CD14-positive monocyte (primary cell): ENCODE measurements around the gene SIDT1. TPM values are rescaled to one million over a fixed set of nuclear protein-coding genes. Genes with fewer than 3 reads are reported as not detected.
A peak's percentile ranks its signal among the peaks of the same experiment; 100 is the strongest.

Experiments used
- DNase-seq, 3 donors: peaks; one replicate each; pipeline ENCODE4 v3.0.0-alpha.2; 2011 to 2022
- H2AFZ ChIP-seq: 2 replicates; pipeline ENCODE4 v1.6.0; 2012; ENCODE audit warnings: mild to moderate bottlenecking, low read depth, low read length, inconsistent platforms; ENCODE audit not compliant: insufficient read depth, poor library complexity, severe bottlenecking
- H3K27ac ChIP-seq, 2 donors: 1 replicate in 1 of 2; 2 replicates in 1 of 2; pipeline ENCODE4 v1.5.1; 2012 to 2013; ENCODE audit warnings: low read length in 2 of 2, control low read depth in 1 of 2, inconsistent platforms in 1 of 2, low read depth in 1 of 2, mild to moderate bottlenecking in 1 of 2
- H3K27me3 ChIP-seq, 2 donors: one replicate each; pipeline versions ENCODE4 v1.6.0 to v1.6.1; 2011 to 2013; ENCODE audit warnings: low read length in 2 of 2; ENCODE audit not compliant: control insufficient read depth in 2 of 2, insufficient read depth in 2 of 2
- H3K36me3 ChIP-seq, 2 donors: replicated peaks in 1 of 2; 1 replicate in 1 of 2; 2 replicates in 1 of 2; pipeline versions ENCODE4 v1.5.1 to v1.6.1; 2012 to 2013; ENCODE audit warnings: low read length in 2 of 2, control low read depth in 1 of 2, inconsistent platforms in 1 of 2, mild to moderate bottlenecking in 1 of 2; ENCODE audit not compliant: insufficient read depth in 2 of 2, control insufficient read depth in 1 of 2
- H3K4me1 ChIP-seq, 2 donors: 1 replicate in 1 of 2; 2 replicates in 1 of 2; pipeline versions ENCODE4 v1.5.1 to v1.6.1; 2012 to 2013; ENCODE audit warnings: low read length in 2 of 2, control low read depth in 1 of 2, inconsistent platforms in 1 of 2, mild to moderate bottlenecking in 1 of 2, moderate library complexity in 1 of 2; ENCODE audit not compliant: insufficient read depth in 2 of 2, control insufficient read depth in 1 of 2
- H3K4me2 ChIP-seq: replicated peaks from 2 replicates; pipeline ENCODE3; 2012; ENCODE audit warnings: low read length, moderate library complexity, mild to moderate bottlenecking; ENCODE audit not compliant: poor library complexity, severe bottlenecking; ENCODE audit errors: extremely low read depth
- H3K4me3 ChIP-seq, 3 experiments: fragments of 200-600 bp in 1 of 3; sonication (generic) in 1 of 3; replicated peaks in 1 of 3; 1 replicate in 2 of 3; 2 replicates in 1 of 3; pipeline ENCODE4 v1.5.1; 2011 to 2013; ENCODE audit warnings: low read length in 3 of 3, mild to moderate bottlenecking in 3 of 3, control low read depth in 2 of 3, low read depth in 2 of 3, inconsistent platforms in 1 of 3, moderate library complexity in 1 of 3
- H3K79me2 ChIP-seq: 2 replicates; pipeline ENCODE4 v1.6.0; 2012; ENCODE audit warnings: mild to moderate bottlenecking, control low read depth, inconsistent platforms, low read length, moderate library complexity; ENCODE audit not compliant: insufficient read depth
- H3K9ac ChIP-seq: 2 replicates; pipeline ENCODE4 v1.6.0; 2017; ENCODE audit warnings: low read length, mild to moderate bottlenecking; ENCODE audit not compliant: insufficient read depth, poor library complexity, severe bottlenecking
- H3K9me3 ChIP-seq, 2 donors: replicated peaks in 1 of 2; 1 replicate in 1 of 2; 2 replicates in 1 of 2; pipeline versions ENCODE4 v1.5.1 to v1.6.1; 2012 to 2013; ENCODE audit warnings: low read length in 2 of 2, control low read depth in 1 of 2; ENCODE audit not compliant: control insufficient read depth in 1 of 2, insufficient read depth in 1 of 2
- H4K20me1 ChIP-seq: 2 replicates; pipeline ENCODE4 v1.6.0; 2012; ENCODE audit warnings: mild to moderate bottlenecking, low read length, control low read depth, moderate library complexity; ENCODE audit not compliant: insufficient read depth
- H3K27ac Mint-ChIP-seq, 7 donors: one replicate each; pipeline ENCODE4 v1.8.0; 2020; ENCODE audit warnings: mild to moderate bottlenecking in 7 of 7, mixed read lengths in 7 of 7, moderate library complexity in 6 of 7, inconsistent platforms in 2 of 7
- H3K27me3 Mint-ChIP-seq, 3 donors: one replicate each; pipeline ENCODE4 v1.8.0; 2021 to 2022; ENCODE audit warnings: low read depth in 3 of 3, mild to moderate bottlenecking in 3 of 3, mixed read lengths in 3 of 3, moderate library complexity in 3 of 3, inconsistent platforms in 1 of 3
- H3K36me3 Mint-ChIP-seq, 2 donors: one replicate each; pipeline ENCODE4 v1.8.0; 2020; ENCODE audit warnings: mixed read lengths in 2 of 2, inconsistent platforms in 1 of 2, mild to moderate bottlenecking in 1 of 2
- H3K4me1 Mint-ChIP-seq: one replicate; pipeline ENCODE4 v1.8.0; 2020; ENCODE audit warnings: mild to moderate bottlenecking, mixed read lengths
- H3K4me3 Mint-ChIP-seq, 2 donors: one replicate each; pipeline ENCODE4 v1.8.0; 2020; ENCODE audit warnings: mild to moderate bottlenecking in 2 of 2, mixed read lengths in 2 of 2, moderate library complexity in 1 of 2
- H3K9me3 Mint-ChIP-seq, 7 donors: one replicate each; pipeline ENCODE4 v1.8.0; 2020 to 2022; ENCODE audit warnings: mixed read lengths in 7 of 7, mild to moderate bottlenecking in 6 of 7, moderate library complexity in 6 of 7, inconsistent platforms in 2 of 7
- CTCF ChIP-seq: fragments of 200-600 bp; IDR thresholded peaks from one replicate; pipeline ENCODE4 v1.8.0; 2022; ENCODE audit warnings: antibody characterized with exemption, mild to moderate bottlenecking
- WGBS: methylation state at CpG from one replicate; pipeline ENCODE4 v1.1.5; 2013; ENCODE audit warnings: missing lambda C conversion rate; ENCODE audit not compliant: insufficient coverage; 5-methylcytosine and 5-hydroxymethylcytosine counted together
- intact Hi-C, 2 donors: fragments of 100-400 bp; cut with micrococcal nuclease; formaldehyde crosslinking; loops; one replicate each; pipeline versions ENCODE4 v1.15.0 to v1.15.1; 2023
- polyA plus RNA-seq, 3 donors: library from polyadenylated mRNA; depleted of rRNA in 1 of 3; unstranded in 2 of 3; stranded (reverse) in 1 of 3; fragments of 300-500 nt in 2 of 3; fragments of >200 nt in 1 of 3; fragmentation: Illumina TruSeq in 2 of 3; gene quantifications; 1 replicate in 2 of 3; 2 replicates in 1 of 3; pipeline ENCODE4 v1.2.3, GENCODE V29; 2012 to 2021

SIDT1 gene
- polyA plus RNA-seq, 3 donors = 3.2 to 7.1 (median 4.0) TPM

- H3K27ac Mint-ChIP-seq = peak overlapping the region in 1 of 7 donors; percentile 36
- no peak overlapping the region for H3K9ac ChIP-seq
- no peaks in the 10 kb centered on the region for H3K27me3 Mint-ChIP-seq
- DNase-seq = no peak
- H3K4me3 Mint-ChIP-seq = no peak overlapping the region
- H3K79me2 ChIP-seq = no peaks in the 10 kb centered on the region
- no peak overlapping the region for H3K27ac ChIP-seq
- intact Hi-C loops = no loop called here
- no peaks in the 10 kb centered on the region for H3K36me3 ChIP-seq
- no CpG with 5 or more reads among the region's 1 CpG for WGBS
- H2AFZ ChIP-seq = no peak overlapping the region
- TF ChIP-seq CTCF = no peak
- H3K27me3 ChIP-seq = no peaks in the 10 kb centered on the region
- no peaks in the 10 kb centered on the region for H4K20me1 ChIP-seq
- no peaks in the 10 kb centered on the region for H3K9me3 ChIP-seq
- H3K4me1 Mint-ChIP-seq = no peaks in the 10 kb centered on the region
- no peak overlapping the region for H3K4me3 ChIP-seq
- H3K36me3 Mint-ChIP-seq = no peaks in the 10 kb centered on the region
- H3K4me1 ChIP-seq = no peaks in the 10 kb centered on the region
- H3K9me3 Mint-ChIP-seq = no peaks in the 10 kb centered on the region
- H3K4me2 ChIP-seq = no peak overlapping the region
These were observed 57.6 kb downstream of the SIDT1 start for GRCh38 chr3:113589971-113590370.

GRCh38 chr3:113590983-113591382 is 58.6 kb downstream of the SIDT1 start:
- Mint-ChIP-seq H3K36me3 (no peaks in the 10 kb centered on the region), H3K27ac (no peak overlapping the region), H3K4me3 (no peak overlapping the region), H3K27me3 (peaks cover 0 to 2% (median 0%) of the 10 kb centered on the region in 3 donors), H3K9me3 (no peaks in the 10 kb centered on the region), H3K4me1 (no peaks in the 10 kb centered on the region)
- WGBS = no CpG with 5 or more reads among the region's 1 CpG
- Histone ChIP-seq H3K27me3 (no peaks in the 10 kb centered on the region), H3K4me2 (no peak overlapping the region), H3K79me2 (no peaks in the 10 kb centered on the region), H3K36me3 (no peaks in the 10 kb centered on the region), H3K27ac (no peak overlapping the region), H3K4me3 (no peak overlapping the region), H2AFZ (no peak overlapping the region), H3K4me1 (no peaks in the 10 kb centered on the region), H3K9me3 (no peaks in the 10 kb centered on the region), H3K9ac (no peak overlapping the region), H4K20me1 (no peaks in the 10 kb centered on the region)
- TF ChIP-seq CTCF = no peak
- DNase-seq = no peak
- intact Hi-C loops = no loop called here
